Pancreas (tissue), 10 donors: ENCODE data around the gene EXOSC10. TPM values are rescaled to one million over a fixed set of nuclear protein-coding genes. Genes with fewer than 3 reads are reported as not detected.
"Not testable (repeated sequence)": the region's sequence is repeated elsewhere in the genome, so short reads cannot be mapped to it uniquely, and the experiment has no call there.

Experiments used
- ATAC-seq, 4 donors: fragments of 200-7000 bp; cut with Tn5 transposase; one replicate each; pipeline versions ENCODE4 v1.8.0 to v1.9.1; 2020; ENCODE audit warnings: mild to moderate bottlenecking in 4 of 4, moderate library complexity in 4 of 4
- DNase-seq, 6 donors: peaks; one replicate each; pipeline ENCODE4 v3.0.0-alpha.2; 2020
- FAIRE-seq: peaks from 2 replicates; lab custom pipeline; 2012; peaks lifted over from hg19 to GRCh38; lab: Jason Lieb, UNC
- H3K27ac ChIP-seq, 4 donors: fragments of 200-600 bp; sonication (generic); 1 replicate in 3 of 4; 2 replicates in 1 of 4; pipeline versions ENCODE4 v1.5.0 to v1.8.0; 2020
- H3K27me3 ChIP-seq, 4 donors: fragments of 200-600 bp; one replicate each; pipeline ENCODE4 v1.8.0; 2021
- H3K36me3 ChIP-seq, 3 donors: fragments of 200-600 bp; sonication (generic) in 1 of 3; one replicate each; pipeline versions ENCODE4 v1.5.0 to v1.8.0; 2020 to 2021
- H3K4me1 ChIP-seq, 3 donors: fragments of 200-600 bp; one replicate each; pipeline ENCODE4 v1.8.0; 2021
- H3K4me3 ChIP-seq, 4 donors: fragments of 200-600 bp; sonication (generic) in 2 of 4; one replicate each; pipeline versions ENCODE4 v1.5.0 to v1.8.0; 2020 to 2021
- H3K9me3 ChIP-seq, 4 donors: fragments of 200-600 bp; one replicate each; pipeline ENCODE4 v1.8.0; 2021
- CTCF ChIP-seq, 4 donors: fragments of 200-600 bp; sonication (generic) in 3 of 4; IDR thresholded peaks; one replicate each; pipeline versions ENCODE4 v1.5.0 to v1.8.0; 2021; ENCODE audit warnings: antibody characterized with exemption in 4 of 4
- WGBS, 2 donors: extraction: QIAGEN DNeasy Blood & Tissue Kit; methylation state at CpG; one replicate each; pipeline ENCODE4 v1.1.7; 2013; 5-methylcytosine and 5-hydroxymethylcytosine counted together
- intact Hi-C, 3 donors: fragments of 100-400 bp; cut with DNase I; formaldehyde crosslinking; loops; one replicate each; pipeline versions ENCODE4 v1.11.1 to v1.14.2; 2022
- polyA plus RNA-seq, 2 donors: library from polyadenylated mRNA; stranded (reverse); fragments of 200-250 nt; gene quantifications; one replicate each; pipeline ENCODE4 v1.2.3, GENCODE V29; 2013
- total RNA-seq, 6 donors: library from RNA; stranded (reverse); fragmentation: NEBNext Ultra II Directional in 4 of 6; extraction: Animal tissue kit (Norgen Biotek cat#: 25700) in 4 of 6; gene quantifications; one replicate each; pipeline versions ENCODE4 v1.2.1 to v1.2.4, GENCODE V29; 2021 to 2023
- donor health status: healthy with polysubstance abuse.
- donor health status: DM: no; HTN: no; CAD: no; lungs with moderate emphysema.
- donor health status: DM: no; HTN: no; CAD: no.
- donor health status: control.
- donor health status: control.
- donor health status: Bipolar disorder and iron deficiency.
- donor health status: DM: yes; HTN: yes; CAD: no.
- donor health status: DM: no; HTN: no; CAD: no.
- donor health status: DM: no; HTN: no; CAD: no.
- donor health status: DM: yes; HTN: yes; CAD: no.

The EXOSC10 gene
- total and polyA plus RNA-seq, 8 donors, result 16.3 to 65.1 (median 22.3) TPM

- no peak for TF ChIP-seq CTCF (IDR thresholded peaks at IDR 0.05)
- WGBS, 2 donors, result 85 to 89% methylated on average over 7 of the region's 7 CpGs
- no peak for ATAC-seq
- Histone ChIP-seq H3K4me1 (peaks cover 0 to 3% (median under 1%) of the 10 kb centered on the region in 3 donors), H3K27ac (no peak overlapping the region), H3K4me3 (no peak overlapping the region), H3K36me3 (peaks cover 3 to 94% (median 54%) of the 10 kb centered on the region in 3 donors), H3K9me3 (no peaks in the 10 kb centered on the region), H3K27me3 (no peaks in the 10 kb centered on the region)
- DNase-seq, result no peak
- intact Hi-C loops, result no loop called here
- FAIRE-seq, result no peak
Measured at GRCh38 chr1:11019971-11020370, 79.7 kb downstream of the EXOSC10 start.

- WGBS, 2 donors, result 77 to 82% methylated on average over 8 of the region's 8 CpGs
- H3K27me3 ChIP-seq, DNase-seq, ATAC-seq, intact Hi-C loops, H3K27ac ChIP-seq, H3K9me3 ChIP-seq, H3K4me1 ChIP-seq, FAIRE-seq, H3K4me3 ChIP-seq: not testable (repeated sequence)
- peaks cover 3 to 95% (median 57%) of the 10 kb centered on the region in 3 donors for H3K36me3 ChIP-seq
Measured at GRCh38 chr1:11019358-11019757, 80.3 kb downstream of the EXOSC10 start.

Other genes starting within 250 kb of the EXOSC10 start
- gene TARDBP, start 87.2 kb downstream of the EXOSC10 start, total RNA-seq, result 10 to 100 TPM; 43.3 to 74.7 (median 53.7) TPM
- 10 to 100 TPM; 47.8 to 84.7 TPM for gene TARDBP, start 87.2 kb downstream of the EXOSC10 start, polyA plus RNA-seq
- gene MASP2, start 52.6 kb downstream of the EXOSC10 start, total RNA-seq, result not detected
- under 1 TPM in 1 of 2 donors, not detected in 1; 0.05 TPM for gene MASP2, start 52.6 kb downstream of the EXOSC10 start, polyA plus RNA-seq
- 100 to 1,000 TPM in 2 of 6 donors, 10 to 100 TPM in 4; 51.8 to 123 (median 66.0) TPM for gene SRM, start 39.9 kb downstream of the EXOSC10 start, total RNA-seq
- gene SRM, start 39.9 kb downstream of the EXOSC10 start, polyA plus RNA-seq, result 100 to 1,000 TPM; 116 to 266 TPM
- under 1 TPM in 4 of 6 donors, not detected in 2; 0.09 to 0.26 (median 0.22) TPM for gene ANGPTL7, start 89.5 kb upstream of the EXOSC10 start, total RNA-seq
- under 1 TPM; 0.15 to 0.63 TPM for gene ANGPTL7, start 89.5 kb upstream of the EXOSC10 start, polyA plus RNA-seq
- gene MTOR, start 162.7 kb upstream of the EXOSC10 start, total RNA-seq, result 10 to 100 TPM; 11.9 to 22.6 (median 15.8) TPM
- gene MTOR, start 162.7 kb upstream of the EXOSC10 start, polyA plus RNA-seq, result 10 to 100 TPM; 14.1 to 16.7 TPM
- gene UBIAD1, start 173.3 kb upstream of the EXOSC10 start, total RNA-seq, result 10 to 100 TPM in 2 of 6 donors, 1 to 10 TPM in 4; 6.9 to 13.9 (median 8.7) TPM
- gene UBIAD1, start 173.3 kb upstream of the EXOSC10 start, polyA plus RNA-seq, result 1 to 10 TPM; 3.7 to 6.6 TPM